ENCODE results near the gene DAB1.

DAB1 gene

DNA sequence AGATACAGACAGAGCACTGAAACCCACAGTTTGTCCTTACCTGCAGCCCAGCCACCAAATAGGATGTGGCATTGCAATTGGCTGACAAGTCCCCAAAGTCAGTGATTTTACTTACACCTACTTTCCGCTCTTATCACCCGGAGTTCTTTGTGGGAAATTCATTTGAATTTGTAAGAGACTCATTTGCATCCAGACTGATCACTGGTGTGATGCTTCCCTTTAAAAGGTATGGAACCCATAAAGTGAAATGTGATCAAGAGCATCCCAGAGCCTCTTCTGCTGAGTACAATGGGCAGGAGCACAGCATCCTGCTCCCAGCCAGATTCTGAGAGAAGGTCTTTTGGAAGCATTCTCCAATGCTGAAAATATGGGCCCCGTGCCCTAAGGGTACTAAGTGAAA lies 161.4 kb downstream of the DAB1 start:
- Histone ChIP-seq H3K4me3 (ENCODE audit: low read depth, low read length) (no peak overlapping the region), H3K9ac (ENCODE audit: low read depth, low read length) (no peak overlapping the region), H3K4me1 (ENCODE audit: control insufficient read depth, insufficient read depth, low read length) (peaks cover 10% of the 10 kb centered on the region), H3K27me3 (ENCODE audit: control insufficient read depth, insufficient read depth, low read length) (no peaks in the 10 kb centered on the region), H3K36me3 (ENCODE audit: control insufficient read depth, insufficient read depth, low read length) (no peaks in the 10 kb centered on the region), H3K9me3 (ENCODE audit: control insufficient read depth, insufficient read depth, low read length) (no peaks in the 10 kb centered on the region)

DNA sequence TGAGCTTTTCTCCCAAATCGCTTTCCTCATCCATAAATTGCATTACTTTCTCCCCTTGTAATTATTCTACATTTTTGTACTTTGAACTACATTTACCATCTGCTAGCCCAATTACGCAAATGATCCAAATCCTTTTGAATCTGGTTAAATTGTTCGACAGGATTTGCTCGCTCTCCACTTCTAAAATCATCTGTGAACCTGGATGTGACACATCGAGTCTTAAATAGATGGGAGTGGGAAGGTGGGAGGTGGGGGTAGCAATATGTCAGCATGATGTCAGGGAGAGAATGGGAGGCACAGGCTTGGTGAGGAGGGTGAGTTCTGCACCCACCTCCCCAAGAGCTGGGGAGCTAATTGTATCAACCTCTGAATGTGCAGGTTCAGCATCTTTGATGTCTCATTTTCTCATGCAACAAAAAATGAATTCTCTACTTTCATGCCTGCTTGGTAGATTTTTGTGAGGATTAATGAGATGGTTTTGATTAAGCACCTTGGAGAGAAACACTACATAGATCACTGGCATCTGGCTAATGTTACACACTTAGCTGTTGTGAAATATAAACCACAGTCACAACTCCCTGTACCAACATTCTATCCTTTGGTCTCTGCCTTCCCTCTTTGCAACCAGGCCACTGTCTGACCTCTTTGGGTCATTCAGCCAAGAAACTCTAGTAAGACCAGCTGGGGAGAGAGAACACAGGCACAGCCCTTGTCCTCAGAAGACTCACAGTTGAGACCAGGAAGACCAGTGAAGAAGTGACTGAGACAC lies 165.1 kb downstream of the DAB1 start:
- Histone ChIP-seq H3K9ac (ENCODE audit: low read depth, low read length) (no peak overlapping the region), H3K27me3 (ENCODE audit: control insufficient read depth, insufficient read depth, low read length) (no peaks in the 10 kb centered on the region)

DNA sequence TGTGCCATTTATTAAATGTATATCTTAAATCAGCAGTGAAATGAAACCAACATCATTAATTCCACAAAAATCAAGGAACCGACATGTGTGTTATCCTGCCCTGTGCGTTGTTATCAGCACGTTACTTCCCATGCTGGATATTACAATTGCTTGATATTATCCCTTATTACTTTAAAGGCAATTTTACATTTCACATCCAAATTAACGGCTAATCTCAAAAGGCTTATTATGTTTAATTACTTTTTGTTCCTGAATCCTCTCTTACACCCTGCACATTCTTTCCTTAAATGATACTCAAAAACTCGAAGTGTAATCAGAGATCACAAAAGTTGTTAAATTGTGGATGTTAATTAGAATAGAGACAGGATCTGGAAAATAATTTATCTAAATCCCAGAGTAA lies 167.9 kb downstream of the DAB1 start:
- Histone ChIP-seq H3K27me3 (ENCODE audit: control insufficient read depth, insufficient read depth, low read length) (no peaks in the 10 kb centered on the region), H3K4me3 (ENCODE audit: low read depth, low read length) (no peak overlapping the region), H3K36me3 (ENCODE audit: control insufficient read depth, insufficient read depth, low read length) (no peaks in the 10 kb centered on the region), H3K9ac (ENCODE audit: low read depth, low read length) (no peak overlapping the region), H3K4me1 (ENCODE audit: control insufficient read depth, insufficient read depth, low read length) (no peaks in the 10 kb centered on the region), H3K9me3 (ENCODE audit: control insufficient read depth, insufficient read depth, low read length) (no peaks in the 10 kb centered on the region)

More for the DNA sequence above, 165.1 kb downstream of the DAB1 start:
- H3K36me3 ChIP-seq (ENCODE audit: control insufficient read depth, insufficient read depth, low read length) = no peaks in the 10 kb centered on the region
- H3K9me3 ChIP-seq (ENCODE audit: control insufficient read depth, insufficient read depth, low read length) = no peaks in the 10 kb centered on the region
- H3K4me1 ChIP-seq (ENCODE audit: control insufficient read depth, insufficient read depth, low read length) = peaks cover 10% of the 10 kb centered on the region
- H3K4me3 ChIP-seq (ENCODE audit: low read depth, low read length) = no peak overlapping the region

- Histone ChIP-seq H3K9ac (ENCODE audit: low read depth, low read length) (no peak overlapping the region), H3K9me3 (ENCODE audit: control insufficient read depth, insufficient read depth, low read length) (no peaks in the 10 kb centered on the region), H3K27me3 (ENCODE audit: control insufficient read depth, insufficient read depth, low read length) (no peaks in the 10 kb centered on the region), H3K36me3 (ENCODE audit: control insufficient read depth, insufficient read depth, low read length) (no peaks in the 10 kb centered on the region), H3K4me1 (ENCODE audit: control insufficient read depth, insufficient read depth, low read length) (no peaks in the 10 kb centered on the region), H3K4me3 (ENCODE audit: low read depth, low read length) (no peak overlapping the region)
Measured at GRCh38 chr1:57254022-57254421, 169.8 kb downstream of the DAB1 start.

DNA sequence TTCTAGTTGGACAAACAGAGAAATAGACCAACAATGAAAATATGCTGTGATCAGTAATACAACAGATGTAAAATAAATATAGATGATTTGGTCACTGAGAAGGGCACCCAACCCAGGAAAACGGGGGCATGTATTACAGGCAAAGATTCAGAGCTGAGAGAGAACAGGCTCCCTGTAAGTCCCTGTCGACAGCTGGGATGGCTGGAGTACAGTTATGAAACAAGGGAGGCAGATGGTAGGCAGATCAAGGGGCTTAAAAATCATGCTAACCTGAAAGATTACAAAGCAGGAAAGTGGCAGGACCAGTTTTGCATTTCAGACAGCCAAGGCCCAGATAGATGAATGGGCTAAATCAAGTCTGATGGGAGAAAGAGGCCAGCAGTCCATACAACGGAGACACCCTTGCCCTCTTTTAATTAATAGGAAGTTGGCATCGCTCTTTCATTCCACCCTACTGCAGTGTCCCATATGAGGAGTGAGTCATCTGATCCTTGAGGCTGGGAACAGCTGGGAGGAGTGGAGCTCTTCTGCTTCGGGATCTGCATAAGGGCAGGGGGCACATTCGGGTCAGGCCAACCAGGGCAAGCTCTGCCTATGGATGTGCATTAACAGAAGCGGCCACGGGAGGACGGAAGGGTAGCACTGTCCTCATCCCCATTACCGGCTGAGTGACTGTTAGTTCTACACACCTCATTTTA lies 171.1 kb downstream of the DAB1 start:
- H3K9me3 ChIP-seq (ENCODE audit: control insufficient read depth, insufficient read depth, low read length) = no peaks in the 10 kb centered on the region

DNA sequence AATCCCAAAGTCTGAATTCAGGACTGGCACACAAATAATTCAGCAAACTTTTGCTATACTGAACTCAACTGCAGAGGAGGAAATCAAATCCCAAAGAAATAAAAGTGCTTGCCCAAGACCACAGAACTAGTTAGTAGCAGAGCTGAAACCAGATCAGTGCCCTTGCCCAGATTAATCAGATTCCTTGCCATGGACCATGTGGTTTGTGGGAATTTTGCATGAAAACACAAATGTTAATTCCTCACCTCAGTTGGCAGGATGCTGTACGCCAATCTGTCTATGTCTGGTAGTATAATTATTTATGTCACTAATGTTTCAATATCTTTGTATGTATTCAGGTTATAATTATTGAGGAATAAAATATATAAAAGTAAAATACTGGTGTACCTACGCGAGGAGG lies 173.8 kb downstream of the DAB1 start:
- no peak overlapping the region for H3K9ac ChIP-seq (ENCODE audit: low read depth, low read length)
- H3K27me3 ChIP-seq (ENCODE audit: control insufficient read depth, insufficient read depth, low read length) = no peaks in the 10 kb centered on the region
- H3K4me3 ChIP-seq (ENCODE audit: low read depth, low read length) = no peak overlapping the region
- H3K9me3 ChIP-seq (ENCODE audit: control insufficient read depth, insufficient read depth, low read length) = no peaks in the 10 kb centered on the region
- H3K4me1 ChIP-seq (ENCODE audit: control insufficient read depth, insufficient read depth, low read length) = no peaks in the 10 kb centered on the region
- H3K36me3 ChIP-seq (ENCODE audit: control insufficient read depth, insufficient read depth, low read length) = no peaks in the 10 kb centered on the region

More for the DNA sequence above, 171.1 kb downstream of the DAB1 start:
- H3K4me1 ChIP-seq (ENCODE audit: control insufficient read depth, insufficient read depth, low read length) = no peaks in the 10 kb centered on the region
- no peak overlapping the region for H3K4me3 ChIP-seq (ENCODE audit: low read depth, low read length)
- no peaks in the 10 kb centered on the region for H3K36me3 ChIP-seq (ENCODE audit: control insufficient read depth, insufficient read depth, low read length)
- H3K27me3 ChIP-seq (ENCODE audit: control insufficient read depth, insufficient read depth, low read length) = no peaks in the 10 kb centered on the region
- H3K9ac ChIP-seq (ENCODE audit: low read depth, low read length) = no peak overlapping the region

DNA sequence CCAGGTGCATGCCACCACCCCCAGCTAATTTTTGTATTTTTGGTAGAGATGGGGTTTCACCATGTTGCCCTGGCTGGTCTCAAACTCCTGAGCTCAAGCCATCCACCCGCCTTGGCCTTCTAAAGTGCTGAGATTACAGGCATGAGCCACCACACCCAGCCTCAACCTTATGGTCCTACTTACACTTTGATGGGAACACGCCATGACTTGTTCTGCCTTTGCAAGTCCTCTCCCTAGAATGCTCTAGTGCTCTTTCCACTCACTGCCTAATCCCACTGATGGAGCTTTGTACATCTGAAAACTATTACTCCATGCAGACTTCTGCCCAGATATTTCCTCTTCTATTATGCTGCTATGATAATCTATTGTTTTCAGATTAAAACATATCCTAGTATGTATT lies 174.3 kb downstream of the DAB1 start:
- Histone ChIP-seq H3K4me3 (ENCODE audit: low read depth, low read length) (no peak overlapping the region), H3K9me3 (ENCODE audit: control insufficient read depth, insufficient read depth, low read length) (no peaks in the 10 kb centered on the region), H3K27me3 (ENCODE audit: control insufficient read depth, insufficient read depth, low read length) (no peaks in the 10 kb centered on the region), H3K36me3 (ENCODE audit: control insufficient read depth, insufficient read depth, low read length) (no peaks in the 10 kb centered on the region), H3K4me1 (ENCODE audit: control insufficient read depth, insufficient read depth, low read length) (no peaks in the 10 kb centered on the region), H3K9ac (ENCODE audit: low read depth, low read length) (no peak overlapping the region)

GRCh38 chr1:57248830-57249229 lies 175.0 kb downstream of the DAB1 start:
- Histone ChIP-seq H3K27me3 (ENCODE audit: control insufficient read depth, insufficient read depth, low read length) (no peaks in the 10 kb centered on the region), H3K4me1 (ENCODE audit: control insufficient read depth, insufficient read depth, low read length) (no peaks in the 10 kb centered on the region), H3K4me3 (ENCODE audit: low read depth, low read length) (no peak overlapping the region), H3K36me3 (ENCODE audit: control insufficient read depth, insufficient read depth, low read length) (no peaks in the 10 kb centered on the region), H3K9me3 (ENCODE audit: control insufficient read depth, insufficient read depth, low read length) (no peaks in the 10 kb centered on the region), H3K9ac (ENCODE audit: low read depth, low read length) (no peak overlapping the region)

- no peaks in the 10 kb centered on the region for H3K4me1 ChIP-seq (ENCODE audit: control insufficient read depth, insufficient read depth, low read length)
- H3K36me3 ChIP-seq (ENCODE audit: control insufficient read depth, insufficient read depth, low read length) = no peaks in the 10 kb centered on the region
- no peaks in the 10 kb centered on the region for H3K27me3 ChIP-seq (ENCODE audit: control insufficient read depth, insufficient read depth, low read length)
Measured at GRCh38 chr1:57238233-57238781, 185.6 kb downstream of the DAB1 start.

DNA sequence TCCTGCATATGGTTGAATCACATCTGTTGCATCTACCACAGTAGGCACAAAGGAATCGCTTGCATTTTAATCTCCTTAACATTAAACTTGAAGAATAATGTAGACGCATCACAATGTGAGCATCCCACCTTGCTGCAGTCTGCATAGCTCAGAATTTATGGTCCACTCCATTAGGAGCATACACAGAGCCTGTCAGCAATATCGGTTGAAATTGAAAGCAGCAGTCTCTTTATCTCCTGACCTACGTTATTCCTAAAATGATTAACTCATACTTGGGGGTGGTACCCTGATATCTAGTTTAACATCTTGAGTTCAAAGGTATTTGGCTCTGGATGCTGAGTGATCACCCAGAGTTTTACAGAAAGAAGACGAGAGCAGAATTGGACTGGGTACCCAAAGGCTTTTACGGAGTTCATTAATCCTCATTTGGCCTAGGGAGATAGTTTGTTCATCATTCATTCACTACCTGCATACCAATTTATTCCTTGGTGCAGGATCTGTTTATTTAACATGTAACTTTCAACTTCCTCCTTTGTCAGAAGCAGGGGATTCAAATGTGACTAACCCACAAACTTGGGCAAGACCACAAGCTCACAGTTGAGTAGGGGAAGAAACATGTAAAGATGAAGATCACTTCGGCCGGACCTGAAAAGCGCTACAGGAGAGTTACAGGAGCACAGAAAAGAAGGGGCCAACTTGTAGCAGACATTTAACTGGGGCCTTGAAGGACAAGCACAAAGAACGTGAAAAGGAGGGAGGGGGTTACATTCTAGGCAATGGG lies 187.9 kb downstream of the DAB1 start:
- Histone ChIP-seq H3K27me3 (ENCODE audit: control insufficient read depth, insufficient read depth, low read length) (no peaks in the 10 kb centered on the region), H3K9ac (ENCODE audit: low read depth, low read length) (no peak overlapping the region), H3K4me3 (ENCODE audit: low read depth, low read length) (no peak overlapping the region), H3K9me3 (ENCODE audit: control insufficient read depth, insufficient read depth, low read length) (no peaks in the 10 kb centered on the region), H3K36me3 (ENCODE audit: control insufficient read depth, insufficient read depth, low read length) (no peaks in the 10 kb centered on the region), H3K4me1 (ENCODE audit: control insufficient read depth, insufficient read depth, low read length) (no peaks in the 10 kb centered on the region)

More at GRCh38 chr1:57238233-57238781, 185.6 kb downstream of the DAB1 start:
- no peak overlapping the region for H3K4me3 ChIP-seq (ENCODE audit: low read depth, low read length)
- no peaks in the 10 kb centered on the region for H3K9me3 ChIP-seq (ENCODE audit: control insufficient read depth, insufficient read depth, low read length)
- H3K9ac ChIP-seq (ENCODE audit: low read depth, low read length) = no peak overlapping the region

- H3K9ac ChIP-seq (ENCODE audit: low read depth, low read length) = no peak overlapping the region
- H3K4me1 ChIP-seq (ENCODE audit: control insufficient read depth, insufficient read depth, low read length) = no peaks in the 10 kb centered on the region
- no peak overlapping the region for H3K4me3 ChIP-seq (ENCODE audit: low read depth, low read length)
- no peaks in the 10 kb centered on the region for H3K27me3 ChIP-seq (ENCODE audit: control insufficient read depth, insufficient read depth, low read length)
- H3K9me3 ChIP-seq (ENCODE audit: control insufficient read depth, insufficient read depth, low read length) = no peaks in the 10 kb centered on the region
- no peaks in the 10 kb centered on the region for H3K36me3 ChIP-seq (ENCODE audit: control insufficient read depth, insufficient read depth, low read length)
Measured at GRCh38 chr1:57234459-57234858, 189.4 kb downstream of the DAB1 start.
